ENCODE results near the gene ADCY9.

ADCY9 gene

GRCh38 chr16:4120176-4120575 lies 3.9 kb upstream of the ADCY9 start:
- DNase-seq: no peak

- no peak for DNase-seq
Measured at GRCh38 chr16:4117250-4117578, 972 bp upstream of the ADCY9 start.

GRCh38 chr16:4115949-4116318 lies 308 bp downstream of the ADCY9 start:
- no peak for DNase-seq

- peak; percentile 24 for DNase-seq
Measured at GRCh38 chr16:4115209-4115948, 863 bp downstream of the ADCY9 start.

- DNase-seq: no peak
Measured at GRCh38 chr16:4114257-4115208, 1.7 kb downstream of the ADCY9 start.

GRCh38 chr16:4113358-4114256 lies 2.6 kb downstream of the ADCY9 start:
- no peak for DNase-seq

- no peak for DNase-seq
Measured at GRCh38 chr16:4111748-4112696, 4.2 kb downstream of the ADCY9 start.

DNA sequence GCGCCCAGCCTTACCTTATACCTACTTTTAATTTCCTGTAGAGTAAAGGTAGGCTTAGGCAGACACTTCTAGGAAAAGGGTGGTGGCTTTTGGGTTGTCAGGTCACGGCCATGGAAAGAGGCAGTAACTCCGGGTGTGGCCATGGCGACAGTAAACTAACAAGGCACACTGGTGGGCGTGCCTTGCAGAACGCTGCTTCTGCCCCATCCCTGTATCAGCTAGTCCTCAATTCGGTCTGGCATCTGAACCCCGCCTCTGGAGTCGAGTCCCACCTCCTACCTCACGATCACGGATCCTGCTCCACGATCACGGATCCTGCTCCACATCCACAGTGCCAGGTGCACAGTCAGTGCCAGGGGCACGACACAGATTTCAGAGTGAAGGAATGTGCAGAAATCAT lies 5.6 kb downstream of the ADCY9 start:
- DNase-seq: no peak

DNA sequence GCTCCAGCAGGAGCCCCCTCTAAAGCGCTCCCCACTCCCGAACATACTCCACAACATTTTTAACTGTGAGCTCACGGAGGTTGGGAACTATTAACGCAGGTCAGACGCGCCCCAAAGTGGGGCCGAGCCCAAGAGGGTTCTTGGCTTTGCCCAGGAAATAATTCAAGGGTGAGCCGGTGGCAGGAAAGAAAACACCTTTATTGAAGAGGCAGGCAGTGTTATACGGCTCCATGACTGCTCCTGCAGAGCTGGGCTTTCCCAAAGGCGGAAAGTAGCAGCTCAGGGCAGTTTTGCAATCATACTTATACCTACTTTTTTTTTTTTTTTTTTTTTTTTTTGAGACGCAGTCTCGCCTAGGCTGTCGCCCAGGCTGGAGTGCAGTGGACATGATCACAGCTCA lies 6.2 kb downstream of the ADCY9 start:
- no peak for DNase-seq

DNA sequence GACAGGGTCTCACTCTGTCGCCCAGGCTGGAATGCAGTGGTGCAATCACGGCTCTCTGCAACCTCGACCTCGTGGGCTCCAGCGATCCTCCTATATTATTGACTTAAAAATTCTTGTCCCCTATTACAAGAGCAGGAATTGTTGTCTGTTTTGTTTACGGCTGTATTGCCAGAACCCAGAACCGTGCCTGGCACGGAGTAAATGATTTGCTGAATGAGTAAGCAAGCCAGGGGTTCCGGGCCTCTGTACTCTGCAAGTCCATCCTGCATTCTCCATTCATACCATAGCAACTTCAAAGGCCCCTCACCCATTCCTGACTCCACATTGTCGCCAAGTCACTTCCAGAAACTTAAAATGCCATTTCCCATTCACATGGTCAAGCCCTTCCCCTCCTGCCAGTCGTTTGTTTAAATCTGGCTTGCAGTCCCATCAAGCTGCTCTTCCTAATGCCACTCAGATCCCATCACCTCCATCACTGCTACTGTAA lies 6.9 kb downstream of the ADCY9 start:
- DNase-seq: no peak

GRCh38 chr16:4106516-4106915 lies 9.7 kb downstream of the ADCY9 start:
- no peak for DNase-seq

DNA sequence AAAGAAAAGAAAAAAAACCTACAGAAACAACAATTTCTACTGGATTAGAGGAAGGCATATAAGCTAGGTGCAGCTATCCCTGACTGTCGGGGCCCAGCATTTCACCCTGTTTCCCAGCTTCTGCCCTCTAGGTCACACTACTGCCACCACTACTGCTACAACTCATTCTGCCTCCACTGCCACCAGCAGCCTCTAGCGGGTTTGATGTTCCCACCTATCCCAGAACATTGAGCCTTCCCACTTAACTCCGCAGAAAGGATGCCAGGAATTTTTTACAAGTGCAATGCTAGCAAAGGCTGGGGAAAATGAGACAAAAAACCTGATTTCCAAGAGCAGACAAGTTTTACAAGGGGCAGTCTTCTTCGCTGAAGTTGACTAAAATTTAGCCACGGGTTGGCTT lies 10.4 kb downstream of the ADCY9 start:
- DNase-seq: no peak

DNA sequence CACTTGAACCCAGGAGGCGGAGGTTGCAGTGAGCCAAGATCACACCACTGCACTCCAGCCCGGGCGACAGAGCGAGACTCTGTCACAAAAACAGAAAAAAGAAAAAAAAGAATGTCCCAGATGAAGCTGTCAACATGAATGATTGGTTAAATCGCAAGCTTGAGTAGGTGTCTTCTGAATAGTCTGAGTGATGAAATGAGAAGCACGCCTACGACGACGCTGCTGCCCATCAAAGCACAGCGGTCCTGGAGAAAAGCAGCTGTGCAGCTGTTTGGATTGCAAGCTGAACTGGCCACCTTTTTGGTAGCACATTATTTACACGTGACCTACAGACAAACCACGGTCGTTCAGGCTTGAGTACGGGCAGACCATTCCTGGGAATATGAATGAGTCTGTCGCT lies 12.5 kb downstream of the ADCY9 start:
- DNase-seq: no peak

DNA sequence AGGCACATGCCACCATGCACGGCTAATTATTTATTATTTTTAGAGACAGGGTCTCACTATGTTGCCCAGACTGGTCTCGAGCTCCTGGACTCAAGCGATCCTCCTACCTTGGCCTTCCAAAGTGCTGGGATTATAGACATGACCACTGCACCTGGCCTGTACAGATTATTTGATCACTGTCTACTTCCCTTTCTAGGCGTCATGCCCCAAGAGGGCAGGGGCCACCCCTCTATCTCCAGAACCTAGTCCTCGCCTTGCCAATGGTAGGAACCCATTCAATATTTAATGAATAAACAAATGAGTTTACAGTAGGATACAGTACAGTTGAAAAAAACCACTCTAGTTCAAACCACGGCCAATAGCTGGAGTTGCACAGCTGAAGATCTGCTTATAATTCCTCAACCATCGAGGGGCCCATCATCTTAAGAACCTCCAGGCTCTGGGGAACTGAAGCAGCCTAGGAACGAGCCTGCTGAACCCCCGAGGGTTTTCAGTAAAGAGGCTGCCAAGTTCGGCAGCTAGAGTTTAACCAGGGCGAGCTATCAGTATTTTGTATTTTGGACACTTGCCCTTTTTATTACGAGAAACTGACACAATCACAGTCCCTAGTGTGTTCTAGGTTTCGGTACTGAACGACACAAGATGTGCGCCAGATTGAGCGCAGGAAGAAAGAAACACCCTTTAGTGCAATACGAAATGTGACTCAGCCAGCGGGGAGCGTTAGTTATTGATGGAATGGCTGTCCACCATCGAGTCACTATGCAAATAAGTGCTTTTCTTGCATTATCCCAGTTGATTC lies 14.6 kb downstream of the ADCY9 start:
- DNase-seq: no peak

DNA sequence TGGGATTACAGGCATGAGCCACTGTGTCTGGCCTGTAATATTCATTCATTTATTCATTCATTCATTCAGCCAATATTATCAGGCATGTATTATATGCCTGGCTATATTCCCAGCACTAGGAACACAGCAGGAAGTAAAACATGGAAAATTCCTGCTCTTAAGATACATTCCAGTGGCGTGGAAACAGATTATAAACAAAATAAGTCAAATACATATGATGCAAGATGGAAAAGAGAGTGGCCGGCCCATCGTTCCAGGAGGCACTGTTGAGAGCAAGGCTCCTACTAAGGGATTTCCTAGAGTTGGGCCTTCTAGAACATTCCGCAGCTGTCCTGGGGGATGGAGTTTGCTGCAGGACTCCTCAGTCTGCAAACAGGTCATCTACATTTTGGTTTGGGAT lies 17.7 kb downstream of the ADCY9 start:
- no peak for DNase-seq

DNA sequence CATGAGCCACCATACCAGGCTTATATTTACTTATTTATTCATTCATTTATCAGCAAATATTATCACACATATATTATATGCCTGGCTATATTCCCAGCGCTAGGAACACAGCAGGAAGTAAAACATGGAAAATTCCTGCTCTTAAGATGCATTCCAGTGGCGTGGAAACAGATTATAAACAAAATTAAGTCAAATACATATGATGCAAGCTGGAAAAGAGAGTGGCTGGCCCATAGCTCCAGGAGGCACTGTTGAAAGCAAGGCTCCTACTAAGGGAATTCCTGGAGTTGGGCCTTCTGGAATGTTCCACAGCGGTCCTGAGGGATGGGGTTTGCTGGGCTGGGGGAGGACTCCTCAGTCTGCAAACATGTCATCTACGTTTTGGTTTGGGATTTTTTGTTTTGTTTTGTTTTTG lies 18.4 kb downstream of the ADCY9 start:
- DNase-seq: no peak

DNA sequence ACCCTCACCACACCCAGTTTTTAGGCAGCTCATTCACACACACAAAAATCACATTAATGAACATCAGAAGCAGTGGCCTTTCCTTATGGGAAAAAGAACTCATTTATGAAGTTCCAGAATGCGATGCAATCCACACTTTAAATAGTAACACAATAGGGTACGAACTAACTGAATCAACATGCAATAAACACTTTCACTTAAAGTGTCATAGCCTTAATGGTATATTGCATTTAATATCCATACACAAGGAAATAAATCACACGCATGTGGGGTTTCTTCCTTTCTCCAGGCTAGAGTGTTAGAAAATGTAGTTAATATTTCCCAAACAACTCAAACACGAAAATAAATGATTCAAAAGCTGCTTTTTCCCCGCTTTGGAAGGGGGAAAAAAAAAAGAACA lies 19.7 kb downstream of the ADCY9 start:
- DNase-seq: no peak

GRCh38 chr16:4094127-4094773 lies 22.0 kb downstream of the ADCY9 start:
- no peak for DNase-seq

DNA sequence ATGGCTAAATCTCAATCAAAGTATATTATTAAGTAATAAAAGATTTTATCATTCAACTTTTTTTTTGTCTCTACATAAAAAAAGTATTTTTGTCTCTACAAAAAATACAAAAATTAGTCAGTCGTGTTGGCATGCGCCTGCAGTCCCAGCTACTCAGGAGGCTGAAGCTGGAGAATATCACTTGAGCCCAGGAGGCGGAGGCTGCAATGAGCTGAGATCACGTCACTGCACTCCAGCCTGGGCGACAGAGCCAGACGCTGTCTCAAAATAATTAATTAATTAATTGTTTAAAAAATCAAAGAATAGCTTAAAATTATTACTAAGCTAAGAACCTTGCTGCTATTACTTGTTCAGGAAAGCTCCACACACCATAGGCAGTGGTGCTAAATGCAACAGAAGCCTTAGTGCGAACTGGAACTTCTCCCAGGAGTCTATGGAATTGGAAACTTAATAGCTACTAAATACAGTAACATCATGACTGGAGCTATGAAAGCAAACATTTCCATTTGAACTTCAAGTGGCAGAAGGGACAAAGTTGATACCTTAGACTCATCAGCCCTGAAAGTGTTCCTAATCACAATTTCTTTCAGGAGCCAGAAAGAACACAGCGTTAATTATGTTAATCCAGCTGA lies 22.6 kb downstream of the ADCY9 start:
- DNase-seq: no peak
